Cardiac fibroblast (primary cell): ENCODE results near the gene SRGAP3.

Experiments used
- DNase-seq, 2 donors: peaks; one replicate each; pipeline versions ENCODE4 v3.0.0 to v3.0.0-alpha.2; 2010; ENCODE audit warnings: low read depth in 2 of 2
- H3K4me3 ChIP-seq, 2 donors: replicated peaks in 1 of 2; 1 replicate in 1 of 2; 2 replicates in 1 of 2; pipeline ENCODE4 v1.5.1; 2011; ENCODE audit warnings: low read depth in 2 of 2, low read length in 2 of 2, mild to moderate bottlenecking in 2 of 2, moderate library complexity in 1 of 2
- TF ChIP-seq, protein P1 (sequence below): IDR thresholded peaks from one replicate; pipeline ENCODE4 v1.5.1; 2011; ENCODE audit warnings: low read depth, mild to moderate bottlenecking, low read length, inconsistent platforms

The SRGAP3 gene

DNA sequence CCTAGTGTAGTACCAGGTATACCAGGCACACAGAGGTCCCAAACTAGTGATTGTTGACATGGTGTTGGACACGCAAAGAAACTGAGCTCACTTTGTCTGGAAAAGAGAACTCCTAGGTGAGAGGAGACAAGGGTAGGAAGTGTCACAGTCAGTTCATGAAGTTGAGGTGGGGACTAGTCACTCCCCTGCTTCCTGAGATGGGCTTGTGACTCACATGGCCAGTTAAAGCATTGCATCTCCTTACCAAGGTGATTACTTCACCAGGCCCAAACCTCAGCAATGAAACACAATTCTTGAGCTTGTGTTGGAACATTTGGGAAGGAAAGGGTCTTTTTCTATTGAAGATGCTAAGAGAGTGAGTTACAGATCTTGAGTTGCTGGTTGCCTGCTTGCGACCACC, 236.9 kb downstream of the SRGAP3 start:
- no peak overlapping the region for H3K4me3 ChIP-seq
- TF ChIP-seq, protein P1, sequence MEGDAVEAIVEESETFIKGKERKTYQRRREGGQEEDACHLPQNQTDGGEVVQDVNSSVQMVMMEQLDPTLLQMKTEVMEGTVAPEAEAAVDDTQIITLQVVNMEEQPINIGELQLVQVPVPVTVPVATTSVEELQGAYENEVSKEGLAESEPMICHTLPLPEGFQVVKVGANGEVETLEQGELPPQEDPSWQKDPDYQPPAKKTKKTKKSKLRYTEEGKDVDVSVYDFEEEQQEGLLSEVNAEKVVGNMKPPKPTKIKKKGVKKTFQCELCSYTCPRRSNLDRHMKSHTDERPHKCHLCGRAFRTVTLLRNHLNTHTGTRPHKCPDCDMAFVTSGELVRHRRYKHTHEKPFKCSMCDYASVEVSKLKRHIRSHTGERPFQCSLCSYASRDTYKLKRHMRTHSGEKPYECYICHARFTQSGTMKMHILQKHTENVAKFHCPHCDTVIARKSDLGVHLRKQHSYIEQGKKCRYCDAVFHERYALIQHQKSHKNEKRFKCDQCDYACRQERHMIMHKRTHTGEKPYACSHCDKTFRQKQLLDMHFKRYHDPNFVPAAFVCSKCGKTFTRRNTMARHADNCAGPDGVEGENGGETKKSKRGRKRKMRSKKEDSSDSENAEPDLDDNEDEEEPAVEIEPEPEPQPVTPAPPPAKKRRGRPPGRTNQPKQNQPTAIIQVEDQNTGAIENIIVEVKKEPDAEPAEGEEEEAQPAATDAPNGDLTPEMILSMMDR, result no peak
- no peak for DNase-seq

DNA sequence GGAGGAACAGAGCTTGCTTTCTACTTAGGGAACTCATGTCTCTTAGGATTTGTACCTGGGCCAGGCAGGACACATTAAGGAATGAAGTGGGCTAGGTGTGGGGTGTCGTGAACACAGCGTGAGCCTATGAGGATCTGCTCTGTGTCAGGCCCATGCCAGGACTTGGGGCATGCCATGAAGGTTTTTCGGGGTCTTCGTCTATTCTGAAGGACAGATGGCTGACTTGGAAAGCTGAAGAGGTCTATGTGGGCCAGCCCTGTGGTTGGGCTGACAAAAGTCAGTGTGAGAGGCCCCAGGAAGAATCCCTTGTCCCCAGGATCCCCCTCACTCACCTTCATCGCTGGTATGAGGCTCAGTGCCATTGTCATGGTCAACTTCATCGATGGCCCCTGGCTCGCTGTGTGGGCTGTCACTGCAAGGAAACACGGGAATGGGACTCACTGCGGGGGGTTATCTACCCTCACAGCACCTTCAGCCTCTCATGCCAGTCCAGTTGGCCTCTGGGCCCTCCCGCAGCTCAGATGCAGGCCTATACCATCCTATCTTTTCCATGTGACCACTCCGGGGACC, 239.4 kb downstream of the SRGAP3 start:
- DNase-seq, result no peak
- TF ChIP-seq, protein P1, result no peak
- no peak overlapping the region for H3K4me3 ChIP-seq

DNA sequence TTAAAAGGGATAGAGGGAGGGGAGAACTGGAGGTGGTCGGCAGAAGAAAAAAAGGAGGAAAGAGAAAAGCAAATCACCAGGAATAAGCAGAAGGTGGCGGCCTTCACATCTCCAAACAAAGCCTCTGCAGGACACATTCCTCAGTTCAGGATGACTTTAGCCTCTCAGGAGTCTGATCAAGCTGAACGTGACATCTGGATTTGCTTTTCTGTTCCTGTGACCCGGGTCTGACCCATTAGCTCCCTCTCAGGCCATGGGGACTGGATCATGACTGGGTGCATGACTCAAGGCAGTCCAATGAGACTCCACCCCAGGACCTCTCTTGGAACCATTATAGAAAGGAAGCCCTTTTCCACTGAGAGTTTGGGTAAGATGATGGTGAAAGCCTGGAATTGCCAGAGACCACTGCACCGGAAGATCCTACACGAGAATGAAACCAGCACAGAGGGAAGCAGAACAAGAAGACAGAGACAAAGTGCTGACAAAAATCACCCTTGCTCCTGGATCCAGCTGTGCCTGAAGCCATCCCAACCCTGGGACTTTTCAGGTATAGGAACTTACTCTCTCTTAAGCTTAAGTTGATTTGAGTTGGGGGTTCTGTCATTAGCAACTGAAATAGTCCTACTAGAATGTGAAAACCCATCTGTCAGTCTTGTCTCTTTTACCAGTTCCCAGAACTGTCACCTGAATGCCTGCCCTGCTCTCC, 240.7 kb downstream of the SRGAP3 start:
- DNase-seq, result peak in 1 of 2 donors; percentile 36
- TF ChIP-seq, protein P1, result no peak
- H3K4me3 ChIP-seq, result no peak overlapping the region

DNA sequence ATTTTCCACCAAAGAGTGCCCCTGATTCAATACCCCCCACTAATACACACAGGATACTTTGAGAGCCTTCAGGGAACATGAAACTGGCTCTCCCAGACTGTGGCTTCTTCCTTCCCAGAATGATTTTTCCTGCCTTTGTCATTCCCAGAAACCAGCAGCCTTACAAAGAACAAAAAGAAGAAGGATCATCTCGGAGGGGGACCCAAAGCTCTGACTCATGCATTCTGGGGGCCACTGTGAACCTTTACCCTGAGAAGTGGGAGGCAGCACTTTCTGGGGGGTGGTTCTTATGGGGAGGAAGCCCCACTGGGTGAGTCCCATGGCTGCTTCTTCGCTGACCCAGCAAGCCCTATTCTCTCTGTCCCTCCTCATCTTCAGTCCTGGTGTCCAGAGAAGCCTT, 241.5 kb downstream of the SRGAP3 start:
- DNase-seq, result no peak
- no peak overlapping the region for H3K4me3 ChIP-seq
- TF ChIP-seq, protein P1, result no peak

DNA sequence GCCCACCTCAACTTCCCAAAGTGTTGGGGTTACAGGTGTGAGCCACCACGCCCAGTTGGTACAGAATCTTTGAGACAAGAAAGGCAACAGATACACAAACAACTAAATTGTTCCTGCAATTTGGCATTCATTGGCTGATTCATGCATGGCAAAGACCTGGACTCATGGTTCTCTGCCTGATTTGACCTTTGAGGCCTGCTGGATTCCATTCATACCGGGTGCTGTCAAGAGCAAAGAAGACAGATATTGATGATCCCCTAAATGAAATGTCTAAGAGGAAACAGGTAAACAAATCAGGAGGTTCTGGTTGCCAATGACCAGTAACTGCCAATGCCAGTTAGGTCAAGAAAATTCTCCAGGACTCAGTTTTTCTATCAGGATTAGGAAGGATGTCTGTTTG, 242.2 kb downstream of the SRGAP3 start:
- H3K4me3 ChIP-seq, result no peak overlapping the region
- no peak for DNase-seq

DNA sequence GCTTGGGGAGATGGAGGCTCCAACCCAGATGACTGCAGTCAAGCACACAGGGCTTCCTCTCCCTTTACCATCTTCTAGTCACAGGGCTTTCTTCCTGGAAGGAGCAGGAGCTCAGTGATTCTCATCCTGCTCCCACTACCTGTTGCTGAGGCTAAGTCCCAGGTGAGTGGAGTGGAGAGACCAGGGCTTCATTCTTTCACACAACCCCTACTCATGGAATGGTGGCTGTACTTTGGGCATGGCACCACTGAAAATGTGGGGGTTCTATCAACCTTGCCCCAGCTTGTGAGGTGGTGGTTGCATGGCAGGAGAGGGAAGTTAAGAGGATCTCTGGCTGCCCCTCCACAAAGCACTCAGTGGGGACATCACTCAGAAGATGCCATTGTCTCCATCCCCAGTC, 249.4 kb downstream of the SRGAP3 start:
- H3K4me3 ChIP-seq, result no peak overlapping the region
- TF ChIP-seq, protein P1, result no peak
- no peak for DNase-seq

More for the DNA sequence above, 242.2 kb downstream of the SRGAP3 start:
- TF ChIP-seq, protein P1, result no peak
